ENCODE results near the gene MKRN2.

- no peak for TF ChIP-seq CTCF (IDR thresholded peaks at IDR 0.05; ENCODE audit: low read depth, low read length)
- no peak for TF ChIP-seq POLR2A (IDR thresholded peaks at IDR 0.05; ENCODE audit: extremely low read depth, insufficient read length)
Observed at GRCh38 chr3:12557473-12558100, 700 bp downstream of the MKRN2 start.

Data from NB4 (cell line).